Measurements from ENCODE around the gene LRRC4.

DNA sequence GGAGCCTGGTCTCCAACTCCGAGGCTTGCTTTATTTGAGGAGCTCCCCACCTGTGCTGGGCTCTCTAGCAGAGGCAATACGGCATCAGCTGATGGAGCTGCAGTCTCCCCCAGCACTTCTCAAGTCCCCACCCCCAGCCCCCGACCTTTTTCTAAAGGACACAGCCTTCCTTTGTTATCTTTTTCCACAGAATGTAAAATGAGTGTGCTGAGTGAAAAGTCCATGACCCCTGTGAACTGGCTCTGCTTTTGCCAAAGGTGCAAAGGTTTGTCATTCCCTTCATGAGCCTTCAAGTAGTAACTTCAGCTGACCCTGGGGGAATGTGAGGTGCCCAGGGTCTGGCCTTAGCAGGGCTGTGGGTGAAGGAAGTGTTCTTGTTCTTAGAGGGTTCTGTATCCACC lies 25.5 kb downstream of the LRRC4 start:
- TF ChIP-seq, protein P1, sequence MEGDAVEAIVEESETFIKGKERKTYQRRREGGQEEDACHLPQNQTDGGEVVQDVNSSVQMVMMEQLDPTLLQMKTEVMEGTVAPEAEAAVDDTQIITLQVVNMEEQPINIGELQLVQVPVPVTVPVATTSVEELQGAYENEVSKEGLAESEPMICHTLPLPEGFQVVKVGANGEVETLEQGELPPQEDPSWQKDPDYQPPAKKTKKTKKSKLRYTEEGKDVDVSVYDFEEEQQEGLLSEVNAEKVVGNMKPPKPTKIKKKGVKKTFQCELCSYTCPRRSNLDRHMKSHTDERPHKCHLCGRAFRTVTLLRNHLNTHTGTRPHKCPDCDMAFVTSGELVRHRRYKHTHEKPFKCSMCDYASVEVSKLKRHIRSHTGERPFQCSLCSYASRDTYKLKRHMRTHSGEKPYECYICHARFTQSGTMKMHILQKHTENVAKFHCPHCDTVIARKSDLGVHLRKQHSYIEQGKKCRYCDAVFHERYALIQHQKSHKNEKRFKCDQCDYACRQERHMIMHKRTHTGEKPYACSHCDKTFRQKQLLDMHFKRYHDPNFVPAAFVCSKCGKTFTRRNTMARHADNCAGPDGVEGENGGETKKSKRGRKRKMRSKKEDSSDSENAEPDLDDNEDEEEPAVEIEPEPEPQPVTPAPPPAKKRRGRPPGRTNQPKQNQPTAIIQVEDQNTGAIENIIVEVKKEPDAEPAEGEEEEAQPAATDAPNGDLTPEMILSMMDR (IDR thresholded peaks at IDR 0.05) = no peak
- TF ChIP-seq POLR2A (IDR thresholded peaks at IDR 0.05) = no peak

Data from uterus (tissue), 2 donors.